Stimulated activated CD8-positive, alpha-beta memory T cell treated with anti-CD3 and anti-CD28 coated beads, Interleukin-4, amount 100 ng/mL, for 48 hours (primary cell): ENCODE measurements around the gene ABCA1.
"Not testable (repeated sequence)": the region's sequence is repeated elsewhere in the genome, so short reads cannot be mapped to it uniquely, and the experiment has no call there.

ENCODE experiments used
- DNase-seq: peaks from one replicate; pipeline ENCODE4 v3.0.0-alpha.2; 2020

Gene ABCA1

GRCh38 chr9:104786293-104786692 is 141.7 kb downstream of the ABCA1 start:
- no peak for DNase-seq

GRCh38 chr9:104784098-104784497 is 143.9 kb downstream of the ABCA1 start:
- DNase-seq: no peak

- no peak for DNase-seq
These were observed 144.4 kb downstream of the ABCA1 start for GRCh38 chr9:104783588-104783987.

- no peak for DNase-seq
These were observed 147.1 kb downstream of the ABCA1 start for GRCh38 chr9:104780796-104781395.

GRCh38 chr9:104779946-104780535 is 147.9 kb downstream of the ABCA1 start:
- DNase-seq: no peak

- DNase-seq: no peak
These were observed 148.6 kb downstream of the ABCA1 start for GRCh38 chr9:104779334-104779733.

- DNase-seq: no peak
These were observed 149.2 kb downstream of the ABCA1 start for GRCh38 chr9:104778802-104779201.

- DNase-seq: no peak
These were observed 151.2 kb downstream of the ABCA1 start for GRCh38 chr9:104776797-104777196.

- no peak for DNase-seq
These were observed 152.0 kb downstream of the ABCA1 start for GRCh38 chr9:104775976-104776375.

GRCh38 chr9:104775574-104775936 is 152.4 kb downstream of the ABCA1 start:
- no peak for DNase-seq

- DNase-seq: no peak
These were observed 153.0 kb downstream of the ABCA1 start for GRCh38 chr9:104774831-104775573.

GRCh38 chr9:104774132-104774531 is 153.8 kb downstream of the ABCA1 start:
- no peak for DNase-seq

- DNase-seq: no peak
These were observed 155.0 kb downstream of the ABCA1 start for GRCh38 chr9:104772714-104773510.

GRCh38 chr9:104769655-104770054 is 158.3 kb downstream of the ABCA1 start:
- no peak for DNase-seq

- DNase-seq: not testable (repeated sequence)
These were observed 158.9 kb downstream of the ABCA1 start for GRCh38 chr9:104769029-104769428.

GRCh38 chr9:104767507-104767906 is 160.4 kb downstream of the ABCA1 start:
- DNase-seq: no peak

GRCh38 chr9:104766025-104766424 is 161.9 kb downstream of the ABCA1 start:
- DNase-seq: no peak

GRCh38 chr9:104765138-104765537 is 162.8 kb downstream of the ABCA1 start:
- DNase-seq: no peak

GRCh38 chr9:104758974-104759373 is 169.0 kb downstream of the ABCA1 start:
- no peak for DNase-seq

GRCh38 chr9:104750185-104750767 is 177.7 kb downstream of the ABCA1 start:
- DNase-seq: no peak

- no peak for DNase-seq
These were observed 179.5 kb downstream of the ABCA1 start for GRCh38 chr9:104748359-104749031.

GRCh38 chr9:104747565-104748358 is 180.2 kb downstream of the ABCA1 start, which contains the start of gene NIPSNAP3A:
TSS of gene NIPSNAP3A (plus strand) at chr9:104747683. CDS start at chr9:104747793, 110 bp downstream.
- DNase-seq: peak; percentile 90
